Liver (tissue), 3 donors: Measurements from ENCODE around the gene CYB5D1.

ENCODE experiments used
- CTCF ChIP-seq: fragments of 150-350 bp; IDR thresholded peaks from 2 replicates; pipeline ENCODE4 v1.5.1; 2017; ENCODE audit warnings: improper control_type of control experiment, low read depth, low read length; ENCODE audit not compliant: missing input control
- EGR1 ChIP-seq, 2 donors: IDR thresholded peaks; 2 replicates each; pipeline ENCODE4 v1.6.1; 2016 to 2018; ENCODE audit warnings: antibody characterized with exemption in 2 of 2, low read depth in 2 of 2
- FOXA1 ChIP-seq: IDR thresholded peaks from 2 replicates; pipeline ENCODE4 v1.6.1; 2016; ENCODE audit warnings: antibody characterized with exemption
- GABPA ChIP-seq, 2 donors: IDR thresholded peaks in 1 of 2; conservative IDR thresholded peaks in 1 of 2; 2 replicates each; pipeline ENCODE4 v1.6.1; 2016; ENCODE audit warnings: antibody characterized with exemption in 2 of 2, mild to moderate bottlenecking in 1 of 2, moderate library complexity in 1 of 2
- HNF4A ChIP-seq, 2 donors: conservative IDR thresholded peaks; 2 replicates each; pipeline ENCODE4 v1.6.1; 2016; ENCODE audit warnings: antibody characterized with exemption in 2 of 2, mild to moderate bottlenecking in 2 of 2
- JUND ChIP-seq, 2 donors: IDR thresholded peaks; 2 replicates each; pipeline ENCODE4 v1.6.1; 2016; ENCODE audit warnings: antibody characterized with exemption in 2 of 2
- RAD21 ChIP-seq, 2 donors: IDR thresholded peaks; 2 replicates each; pipeline ENCODE4 v1.6.1; 2016; ENCODE audit warnings: antibody characterized with exemption in 2 of 2, mild to moderate bottlenecking in 2 of 2
- RXRA ChIP-seq, 2 donors: IDR thresholded peaks; 2 replicates each; pipeline ENCODE4 v1.6.1; 2017 to 2018; ENCODE audit warnings: antibody characterized with exemption in 2 of 2, mild to moderate bottlenecking in 1 of 2
- TAF1 ChIP-seq: conservative IDR thresholded peaks from 2 replicates; pipeline ENCODE4 v1.6.1; 2016; ENCODE audit warnings: antibody characterized with exemption, mild to moderate bottlenecking
- YY1 ChIP-seq: IDR thresholded peaks from 2 replicates; pipeline ENCODE4 v1.6.1; 2016; ENCODE audit warnings: antibody characterized with exemption, mild to moderate bottlenecking
- TF ChIP-seq, protein P1 (sequence below): IDR thresholded peaks from 2 replicates; pipeline ENCODE4 v1.6.1; 2016; ENCODE audit warnings: antibody characterized with exemption, mild to moderate bottlenecking
- donor health status: healthy.
- donor health status: healthy.

DNA sequence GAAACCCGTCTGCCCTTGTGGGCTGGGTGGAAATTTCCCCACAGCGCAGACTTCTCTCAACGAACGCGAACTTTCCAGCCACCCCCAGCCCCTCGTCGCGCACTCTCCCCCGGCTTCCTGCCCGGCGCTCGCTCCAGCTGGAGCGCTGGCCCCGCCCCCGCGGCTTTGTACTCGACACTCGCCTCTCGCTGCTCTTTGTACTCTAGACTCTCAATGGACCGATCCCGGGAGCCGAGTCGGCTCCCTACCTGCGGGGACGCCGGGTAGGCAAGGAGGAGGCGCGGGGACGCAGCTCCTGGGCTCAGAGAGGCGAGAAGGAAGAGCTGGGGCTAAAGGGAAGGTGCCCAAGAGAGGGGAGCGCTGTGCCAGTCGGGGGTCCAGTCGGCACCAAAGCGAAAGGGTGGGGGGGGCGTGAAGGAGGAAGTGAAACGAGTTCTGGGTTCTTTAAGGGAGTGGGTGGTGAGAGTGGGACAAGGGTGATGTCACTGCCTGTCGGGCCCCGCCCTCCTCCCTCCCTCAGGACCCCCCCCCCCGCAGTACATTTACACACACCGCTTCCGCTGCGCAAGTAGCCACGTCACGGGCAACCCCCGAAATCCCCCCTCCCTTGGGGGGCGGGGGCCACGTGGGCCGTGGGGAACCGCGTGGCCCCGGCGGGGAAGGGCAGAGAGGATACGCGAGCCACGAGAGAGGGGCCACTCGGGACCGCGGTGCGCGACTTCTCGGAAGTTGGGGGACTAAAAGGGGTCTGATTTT lies 14.1 kb upstream of the CYB5D1 start:
- no peak for TF ChIP-seq CTCF
- TF ChIP-seq YY1, result peak; percentile 76
- TF ChIP-seq RAD21 (IDR thresholded peaks at IDR 0.05), result no peak
- TF ChIP-seq EGR1 (IDR thresholded peaks at IDR 0.05; ENCODE audit: low read depth in 2 of 2), result peak; percentile 65 to 76
- TF ChIP-seq, protein P1, sequence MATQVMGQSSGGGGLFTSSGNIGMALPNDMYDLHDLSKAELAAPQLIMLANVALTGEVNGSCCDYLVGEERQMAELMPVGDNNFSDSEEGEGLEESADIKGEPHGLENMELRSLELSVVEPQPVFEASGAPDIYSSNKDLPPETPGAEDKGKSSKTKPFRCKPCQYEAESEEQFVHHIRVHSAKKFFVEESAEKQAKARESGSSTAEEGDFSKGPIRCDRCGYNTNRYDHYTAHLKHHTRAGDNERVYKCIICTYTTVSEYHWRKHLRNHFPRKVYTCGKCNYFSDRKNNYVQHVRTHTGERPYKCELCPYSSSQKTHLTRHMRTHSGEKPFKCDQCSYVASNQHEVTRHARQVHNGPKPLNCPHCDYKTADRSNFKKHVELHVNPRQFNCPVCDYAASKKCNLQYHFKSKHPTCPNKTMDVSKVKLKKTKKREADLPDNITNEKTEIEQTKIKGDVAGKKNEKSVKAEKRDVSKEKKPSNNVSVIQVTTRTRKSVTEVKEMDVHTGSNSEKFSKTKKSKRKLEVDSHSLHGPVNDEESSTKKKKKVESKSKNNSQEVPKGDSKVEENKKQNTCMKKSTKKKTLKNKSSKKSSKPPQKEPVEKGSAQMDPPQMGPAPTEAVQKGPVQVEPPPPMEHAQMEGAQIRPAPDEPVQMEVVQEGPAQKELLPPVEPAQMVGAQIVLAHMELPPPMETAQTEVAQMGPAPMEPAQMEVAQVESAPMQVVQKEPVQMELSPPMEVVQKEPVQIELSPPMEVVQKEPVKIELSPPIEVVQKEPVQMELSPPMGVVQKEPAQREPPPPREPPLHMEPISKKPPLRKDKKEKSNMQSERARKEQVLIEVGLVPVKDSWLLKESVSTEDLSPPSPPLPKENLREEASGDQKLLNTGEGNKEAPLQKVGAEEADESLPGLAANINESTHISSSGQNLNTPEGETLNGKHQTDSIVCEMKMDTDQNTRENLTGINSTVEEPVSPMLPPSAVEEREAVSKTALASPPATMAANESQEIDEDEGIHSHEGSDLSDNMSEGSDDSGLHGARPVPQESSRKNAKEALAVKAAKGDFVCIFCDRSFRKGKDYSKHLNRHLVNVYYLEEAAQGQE, result peak; percentile 78
- peak in 1 of 2 donors; percentile 34 for TF ChIP-seq GABPA (IDR thresholded peaks at IDR 0.05 in 1 of 2, conservative IDR thresholded peaks at IDR 0.05 in 1 of 2)
- peak; percentile 57 to 62 for TF ChIP-seq RXRA (IDR thresholded peaks at IDR 0.05)
- TF ChIP-seq JUND (IDR thresholded peaks at IDR 0.05), result peak in 1 of 2 donors; percentile 53
- peak; percentile 74 for TF ChIP-seq TAF1
- TF ChIP-seq HNF4A (conservative IDR thresholded peaks at IDR 0.05), result peak; percentile 89 to 94
- TF ChIP-seq FOXA1, result no peak
